Stimulated activated CD8-positive, alpha-beta memory T cell treated with anti-CD3 and anti-CD28 coated beads, Interleukin-4, amount 100 ng/mL, for 1 hour (primary cell): ENCODE data around the gene OLFM1.
"Not testable (repeated sequence)": the region's sequence is repeated elsewhere in the genome, so short reads cannot be mapped to it uniquely, and the experiment has no call there.

Experiments used
- DNase-seq, 2 donors: peaks; one replicate each; pipeline ENCODE4 v3.0.0-alpha.2; 2020; ENCODE audit warnings: low read depth in 2 of 2, low spot score in 1 of 2

Gene OLFM1

GRCh38 chr9:135105938-135106491, 18.5 kb downstream of the OLFM1 start:
- no peak for DNase-seq

GRCh38 chr9:135106551-135107270, 19.2 kb downstream of the OLFM1 start:
- no peak for DNase-seq

- DNase-seq, result no peak
These were observed 20.2 kb downstream of the OLFM1 start for GRCh38 chr9:135107581-135108235.

- no peak for DNase-seq
These were observed 21.5 kb downstream of the OLFM1 start for GRCh38 chr9:135108831-135109510.

- DNase-seq, result no peak
These were observed 22.2 kb downstream of the OLFM1 start for GRCh38 chr9:135109650-135110049.

- no peak for DNase-seq
These were observed 22.9 kb downstream of the OLFM1 start for GRCh38 chr9:135110416-135110815.

GRCh38 chr9:135111600-135111999, 24.1 kb downstream of the OLFM1 start:
- DNase-seq, result not testable (repeated sequence)

GRCh38 chr9:135116371-135116770, 28.9 kb downstream of the OLFM1 start:
- no peak for DNase-seq

GRCh38 chr9:135116881-135117280, 29.4 kb downstream of the OLFM1 start:
- no peak for DNase-seq

GRCh38 chr9:135117281-135117680, 29.8 kb downstream of the OLFM1 start:
- no peak for DNase-seq

- no peak for DNase-seq
These were observed 32.1 kb downstream of the OLFM1 start for GRCh38 chr9:135119496-135120064.

- DNase-seq, result no peak
These were observed 32.8 kb downstream of the OLFM1 start for GRCh38 chr9:135120249-135120648.

- DNase-seq, result no peak
These were observed 34.8 kb downstream of the OLFM1 start for GRCh38 chr9:135122316-135122715.

GRCh38 chr9:135123126-135123772, 35.8 kb downstream of the OLFM1 start:
- no peak for DNase-seq

GRCh38 chr9:135123773-135124134, 36.3 kb downstream of the OLFM1 start:
- DNase-seq, result no peak

- no peak for DNase-seq
These were observed 39.2 kb downstream of the OLFM1 start for GRCh38 chr9:135126451-135127187.

GRCh38 chr9:135127718-135128670, 40.5 kb downstream of the OLFM1 start:
- DNase-seq, result no peak

GRCh38 chr9:135129137-135129695, 41.7 kb downstream of the OLFM1 start:
- no peak for DNase-seq
